Measurements from ENCODE around the gene UBR4. TPM values are rescaled to one million over a fixed set of nuclear protein-coding genes. Genes with fewer than 3 reads are reported as not detected.

UBR4 gene
- total and polyA plus RNA-seq, 2 of the 8 experiments (the other 6 are each of a cell fraction or from before 2014, with no cell fraction given) = 139 to 152 TPM

- Histone ChIP-seq H4K91ac (replicated peaks; ENCODE audit: insufficient read length, low read length) (no peak overlapping the region), H2BK20ac (ENCODE audit: low read length) (no peak overlapping the region), H3K23ac (ENCODE audit: insufficient read length) (no peak overlapping the region), H3K79me1 (ENCODE audit: low read depth, low read length) (no peaks in the 10 kb centered on the region; the same call in 1 of the 2 replicates), H4K5ac (ENCODE audit: insufficient read length, low read depth, low read length) (no peak overlapping the region), H2AK5ac (ENCODE audit: low read depth, low read length) (no peak overlapping the region), H2BK5ac (ENCODE audit: low read depth, low read length) (no peak overlapping the region), H3K23me2 (ENCODE audit: low read depth, low read length) (no peaks in the 10 kb centered on the region), H3K9me3 (ENCODE audit: insufficient read depth in 2 of 2, low read depth in 1 of 2, low read length in 1 of 2) (no peaks in the 10 kb centered on the region), H3K27me3 (replicated peaks in 1 of 4; ENCODE audit: control insufficient read depth in 3 of 4, extremely low read depth in 1 of 4, insufficient read depth in 3 of 4, low read length in 3 of 4) (no peaks in the 10 kb centered on the region), H2AFZ (ENCODE audit: low read length) (no peak overlapping the region), H3K4me3 (ENCODE audit: extremely low read depth in 1 of 4, insufficient read depth in 2 of 4, low read depth in 3 of 4, low read length in 4 of 4) (no peak overlapping the region), H3K79me2 (ENCODE audit: control insufficient read depth in 1 of 2, insufficient read depth in 2 of 2, low read length in 2 of 2) (no peaks in the 10 kb centered on the region), H3K14ac (ENCODE audit: insufficient read length) (no peak overlapping the region), H3K18ac (ENCODE audit: extremely low read depth, low read length) (no peak overlapping the region), H3K36me3 (ENCODE audit: control insufficient read depth in 2 of 4, insufficient read depth in 4 of 4, low read length in 3 of 4) (peaks cover 68 to 97% (median 93%) of the 10 kb centered on the region in 4 experiments), H2BK15ac (ENCODE audit: low read length) (no peak overlapping the region), H3K27ac (ENCODE audit: low read depth, low read length) (no peak overlapping the region), H3K4me1 (replicated peaks in 1 of 4; ENCODE audit: control insufficient read depth in 3 of 4, insufficient read depth in 4 of 4, low read length in 3 of 4) (no peaks in the 10 kb centered on the region), H4K8ac (ENCODE audit: extremely low read depth, insufficient read depth, low read length) (no peak overlapping the region), H3K4me2 (ENCODE audit: insufficient read depth in 1 of 2, low read depth in 2 of 2, low read length in 2 of 2) (no peak overlapping the region), H3K4ac (replicated peaks; ENCODE audit: insufficient read length, low read depth, low read length) (no peak overlapping the region), H3K56ac (replicated peaks; ENCODE audit: insufficient read length, low read depth, low read length) (no peak overlapping the region), H2BK12ac (ENCODE audit: low read depth, low read length) (no peak overlapping the region), H3K9ac (replicated peaks in 1 of 4; ENCODE audit: extremely low read depth in 1 of 4, low read depth in 3 of 4, low read length in 3 of 4) (no peak overlapping the region), H2BK120ac (replicated peaks; ENCODE audit: low read depth, low read length) (no peak overlapping the region), H4K20me1 (replicated peaks in 1 of 2; ENCODE audit: control insufficient read depth in 1 of 2, insufficient read depth in 2 of 2, low read length in 2 of 2) (peaks cover 0 to 1% of the 10 kb centered on the region in 2 experiments)
- ChIA-PET CTCF (ENCODE audit: partially characterized antibody) (interaction anchor here (0.8 to 3.0 kb wide), 7 partner anchors 15 to 182 kb away, joined by 3 to 9 read pairs (median 5); no protein-coding TSS in a partner anchor), POLR2A (ENCODE audit: partially characterized antibody) (interaction anchor here (0.7 to 1.1 kb wide), 2 partner anchors 40 to 59 kb away, joined by 3 read pairs; no protein-coding TSS in a partner anchor)
- no peak for DNase-seq (ENCODE audit: low read depth in 1 of 2, low spot score in 2 of 2)
- WGBS, 2 experiments (ENCODE audit: extremely low coverage in 1 of 2, insufficient coverage in 1 of 2, insufficient read length in 1 of 2, insufficient replicate concordance in 2 of 2, low coverage in 1 of 2, low lambda C conversion rate in 2 of 2, missing lambda C conversion rate in 1 of 2) = 92% methylated on average over 4 of the region's 4 CpGs; no CpG with 5 or more reads in 1 of the 2 experiments
- TF ChIP-seq TCF12 (IDR thresholded peaks at IDR 0.05; ENCODE audit: low read depth, low read length) (no peak), KDM1A (IDR thresholded peaks at IDR 0.05; ENCODE audit: borderline replicate concordance, low read length) (no peak)
- no peak for FAIRE-seq
Observed at GRCh38 chr1:19089524-19089923, 120.5 kb downstream of the UBR4 start.
